Keratinocyte (primary cell): ENCODE results near the gene RAB29. TPM values are rescaled to one million over a fixed set of nuclear protein-coding genes. Genes with fewer than 3 reads are reported as not detected.

Experiments
- DNase-seq: peaks from one replicate; pipeline ENCODE4 v3.0.0-alpha.2; 2011; ENCODE audit warnings: low read depth, missing footprints, low spot score
- FAIRE-seq: peaks from 2 replicates; lab custom pipeline; 2011; peaks lifted over from hg19 to GRCh38; lab: Jason Lieb, UNC
- H2AFZ ChIP-seq: 2 replicates; pipeline ENCODE4 v1.6.0; 2012; ENCODE audit warnings: low read length, control low read depth, inconsistent platforms; ENCODE audit not compliant: control insufficient read depth
- H3K27ac ChIP-seq: 2 replicates; pipeline ENCODE4 v1.5.1; 2011; ENCODE audit warnings: low read length; ENCODE audit not compliant: control insufficient read depth, insufficient read depth
- H3K27me3 ChIP-seq: 3 replicates; pipeline ENCODE4 v1.6.0; 2011; ENCODE audit warnings: low read length; ENCODE audit not compliant: control insufficient read depth, insufficient read depth; ENCODE audit errors: extremely low read depth
- H3K36me3 ChIP-seq, 2 experiments: 2 replicates in 1 of 2; 3 replicates in 1 of 2; pipeline ENCODE4 v1.5.1; 2011; ENCODE audit warnings: low read length in 2 of 2, mild to moderate bottlenecking in 1 of 2; ENCODE audit not compliant: control insufficient read depth in 2 of 2, insufficient read depth in 2 of 2; ENCODE audit errors: extremely low read depth in 1 of 2
- H3K4me1 ChIP-seq: 3 replicates; pipeline ENCODE4 v1.5.1; 2011; ENCODE audit warnings: low read length; ENCODE audit not compliant: control insufficient read depth, insufficient read depth; ENCODE audit errors: extremely low read depth
- H3K4me2 ChIP-seq: 3 replicates; pipeline ENCODE4 v1.6.0; 2011; ENCODE audit warnings: low read depth, low read length; ENCODE audit not compliant: control insufficient read depth, insufficient read depth; ENCODE audit errors: extremely low read depth
- H3K4me3 ChIP-seq, 3 experiments: fragments of 200-600 bp in 1 of 3; sonication (generic) in 1 of 3; 2 replicates in 2 of 3; 3 replicates in 1 of 3; pipeline ENCODE4 v1.5.1; 2011 to 2016; ENCODE audit warnings: low read length in 3 of 3, mild to moderate bottlenecking in 3 of 3, control low read depth in 2 of 3, inconsistent platforms in 1 of 3, low read depth in 1 of 3, mixed read lengths in 1 of 3, mixed run types in 1 of 3, moderate library complexity in 1 of 3; ENCODE audit not compliant: control insufficient read depth in 2 of 3, insufficient read depth in 2 of 3; ENCODE audit errors: extremely low read depth in 1 of 3
- H3K79me2 ChIP-seq: 2 replicates; pipeline ENCODE4 v1.6.0; 2012; ENCODE audit warnings: low read length; ENCODE audit not compliant: control insufficient read depth, insufficient read depth
- H3K9ac ChIP-seq: 3 replicates; pipeline ENCODE4 v1.6.0; 2011; ENCODE audit warnings: low read length; ENCODE audit not compliant: control insufficient read depth, insufficient read depth; ENCODE audit errors: extremely low read depth
- H3K9me1 ChIP-seq: 3 replicates; pipeline ENCODE4 v1.6.0; 2011; ENCODE audit warnings: low read length; ENCODE audit not compliant: control insufficient read depth, insufficient read depth; ENCODE audit errors: extremely low read depth
- H3K9me3 ChIP-seq: 2 replicates; pipeline ENCODE4 v1.5.1; 2012; ENCODE audit warnings: low read depth, low read length; ENCODE audit not compliant: control insufficient read depth
- H4K20me1 ChIP-seq: 3 replicates; pipeline ENCODE4 v1.6.0; 2011; ENCODE audit warnings: low read length; ENCODE audit not compliant: control insufficient read depth, insufficient read depth; ENCODE audit errors: extremely low read depth
- EZH2 ChIP-seq: IDR thresholded peaks from one replicate; pipeline ENCODE4 v1.6.1; 2012; ENCODE audit warnings: inconsistent platforms, mild to moderate bottlenecking, low read length, moderate library complexity
- dilution Hi-C: fragments of 300-500 bp; cut with MboI; formaldehyde crosslinking; loops from one replicate; pipeline ENCODE4 v1.7.0; 2020; ENCODE audit warnings: low sequenced_read_pairs; ENCODE audit not compliant: extremely low pct_ligation_motif_present
- polyA plus RNA-seq, 5 experiments: library from polyadenylated mRNA; depleted of rRNA in 3 of 5; stranded (reverse) in 3 of 5; stranded (forward) in 1 of 5; unstranded in 1 of 5; fragments of >200 nt; gene quantifications; 1 replicate in 1 of 5; 2 replicates in 3 of 5; 3 replicates in 1 of 5; pipeline versions ENCODE4 v1.2.1 to v1.2.3, GENCODE V29; 2011 to 2012; ENCODE audit warnings: missing spikeins in 2 of 5, low read depth in 1 of 5, low replicate concordance in 1 of 5
- TF ChIP-seq, protein P1 (sequence below), 3 experiments: IDR thresholded peaks in 1 of 3; conservative IDR thresholded peaks in 1 of 3; optimal IDR thresholded peaks in 1 of 3; 2 replicates in 2 of 3; 3 replicates in 1 of 3; pipeline versions ENCODE3 to v1.5.1; 2011; ENCODE audit warnings: low read length in 3 of 3, mild to moderate bottlenecking in 3 of 3, moderate library complexity in 2 of 3, control low read depth in 1 of 3, inconsistent platforms in 1 of 3; ENCODE audit not compliant: insufficient read depth in 2 of 3; ENCODE audit errors: extremely low read depth in 1 of 3

Gene RAB29
- polyA plus RNA-seq, 1 donor (not counting 4 experiments of a cell fraction or from before 2014, with no cell fraction given): 26.7 TPM

DNA sequence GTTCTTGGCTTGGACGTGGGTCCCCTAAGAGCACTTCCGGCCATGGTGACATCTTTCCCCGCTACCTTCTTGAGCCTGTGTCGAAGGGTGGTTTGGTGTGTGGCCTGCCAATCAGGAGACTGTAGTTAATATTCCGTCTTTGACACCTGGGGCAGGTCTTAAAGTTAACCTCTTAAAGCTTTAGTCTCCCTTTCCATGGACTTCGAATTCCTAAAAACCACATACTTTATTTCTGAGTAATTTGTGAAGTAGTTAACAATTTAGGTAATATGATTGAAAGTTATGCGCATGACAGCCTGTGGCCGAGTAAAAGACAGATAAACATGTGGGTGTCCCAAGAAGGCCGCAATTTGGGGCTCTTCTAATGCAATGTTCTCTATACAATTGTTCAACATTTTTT is 10.2 kb upstream of the RAB29 start:
- Histone ChIP-seq H4K20me1 (no peaks in the 10 kb centered on the region), H3K27ac (no peak overlapping the region), H3K4me1 (no peaks in the 10 kb centered on the region), H3K4me2 (no peak overlapping the region), H3K9ac (no peak overlapping the region), H3K9me3 (no peaks in the 10 kb centered on the region), H3K36me3 (no peaks in the 10 kb centered on the region), H3K4me3 (no peak overlapping the region), H2AFZ (no peak overlapping the region), H3K9me1 (no peaks in the 10 kb centered on the region), H3K79me2 (no peaks in the 10 kb centered on the region), H3K27me3 (no peaks in the 10 kb centered on the region)
- dilution Hi-C loops: no loop called here
- DNase-seq (no peak), FAIRE-seq (no peak)
- no peak for TF ChIP-seq EZH2
- TF ChIP-seq, protein P1, sequence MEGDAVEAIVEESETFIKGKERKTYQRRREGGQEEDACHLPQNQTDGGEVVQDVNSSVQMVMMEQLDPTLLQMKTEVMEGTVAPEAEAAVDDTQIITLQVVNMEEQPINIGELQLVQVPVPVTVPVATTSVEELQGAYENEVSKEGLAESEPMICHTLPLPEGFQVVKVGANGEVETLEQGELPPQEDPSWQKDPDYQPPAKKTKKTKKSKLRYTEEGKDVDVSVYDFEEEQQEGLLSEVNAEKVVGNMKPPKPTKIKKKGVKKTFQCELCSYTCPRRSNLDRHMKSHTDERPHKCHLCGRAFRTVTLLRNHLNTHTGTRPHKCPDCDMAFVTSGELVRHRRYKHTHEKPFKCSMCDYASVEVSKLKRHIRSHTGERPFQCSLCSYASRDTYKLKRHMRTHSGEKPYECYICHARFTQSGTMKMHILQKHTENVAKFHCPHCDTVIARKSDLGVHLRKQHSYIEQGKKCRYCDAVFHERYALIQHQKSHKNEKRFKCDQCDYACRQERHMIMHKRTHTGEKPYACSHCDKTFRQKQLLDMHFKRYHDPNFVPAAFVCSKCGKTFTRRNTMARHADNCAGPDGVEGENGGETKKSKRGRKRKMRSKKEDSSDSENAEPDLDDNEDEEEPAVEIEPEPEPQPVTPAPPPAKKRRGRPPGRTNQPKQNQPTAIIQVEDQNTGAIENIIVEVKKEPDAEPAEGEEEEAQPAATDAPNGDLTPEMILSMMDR (optimal IDR thresholded peaks at IDR 0.05 in 1 of 3, IDR thresholded peaks at IDR 0.05 in 1 of 3, conservative IDR thresholded peaks at IDR 0.05 in 1 of 3; ENCODE audit: extremely low read depth in 1 of 3, insufficient read depth in 2 of 3, low read length in 3 of 3): no peak

GRCh38 chr1:205783904-205784303 is 8.6 kb upstream of the RAB29 start:
- dilution Hi-C loops: no loop called here

More at GRCh38 chr1:205783904-205784303, 8.6 kb upstream of the RAB29 start:
- no peaks in the 10 kb centered on the region for H3K9me1 ChIP-seq
- no peak for TF ChIP-seq EZH2
- TF ChIP-seq, protein P1 (optimal IDR thresholded peaks at IDR 0.05 in 1 of 3, IDR thresholded peaks at IDR 0.05 in 1 of 3, conservative IDR thresholded peaks at IDR 0.05 in 1 of 3; ENCODE audit: extremely low read depth in 1 of 3, insufficient read depth in 2 of 3, low read length in 3 of 3): no peak
- H3K27me3 ChIP-seq: no peaks in the 10 kb centered on the region
- no peak overlapping the region for H2AFZ ChIP-seq
- H3K4me3 ChIP-seq: no peak overlapping the region
- no peaks in the 10 kb centered on the region for H3K4me1 ChIP-seq
- no peak for FAIRE-seq
- H3K9ac ChIP-seq: no peak overlapping the region
- no peaks in the 10 kb centered on the region for H4K20me1 ChIP-seq
- H3K27ac ChIP-seq: no peak overlapping the region
- no peak overlapping the region for H3K4me2 ChIP-seq
- no peak for DNase-seq
- H3K79me2 ChIP-seq: no peaks in the 10 kb centered on the region
- H3K9me3 ChIP-seq: no peaks in the 10 kb centered on the region
- no peaks in the 10 kb centered on the region for H3K36me3 ChIP-seq
